Measurements from ENCODE around the gene ANKMY1. TPM values are rescaled to one million over a fixed set of nuclear protein-coding genes. Genes with fewer than 3 reads are reported as not detected.

The ANKMY1 gene
- total RNA-seq, 1 donor from 2014 or later = 7.2 TPM

- no peaks in the 10 kb centered on the region for H3K9me3 ChIP-seq (ENCODE audit: insufficient read depth, low read depth, low read length)
- Mint-ChIP-seq H3K4me3 (ENCODE audit: unreplicated experiment) (peak overlapping the region; percentile 70), H3K27me3 (ENCODE audit: low read depth, unreplicated experiment) (no peaks in the 10 kb centered on the region), H3K27ac (ENCODE audit: unreplicated experiment) (no peak overlapping the region), H3K9me3 (ENCODE audit: unreplicated experiment) (no peaks in the 10 kb centered on the region), H3K4me1 (ENCODE audit: low read depth, unreplicated experiment) (peaks cover 11% of the 10 kb centered on the region), H3K36me3 (ENCODE audit: low read depth, unreplicated experiment) (no peaks in the 10 kb centered on the region)
- H3K27me3 ChIP-seq (ENCODE audit: insufficient read depth, low read length) = no peaks in the 10 kb centered on the region
- FAIRE-seq (no peak), DNase-seq (ENCODE audit: low read depth) (no peak)
- H2AFZ ChIP-seq (ENCODE audit: low read depth, low read length) = no peak overlapping the region
- no peaks in the 10 kb centered on the region for H3K36me3 ChIP-seq (ENCODE audit: insufficient read depth, low read length)
- H3K4me2 ChIP-seq (ENCODE audit: low read length) = peak overlapping the region; percentile 86
- H3K27ac ChIP-seq (ENCODE audit: low read depth, low read length) = no peak overlapping the region
- H3K9ac ChIP-seq (ENCODE audit: low read length) = no peak overlapping the region
- H3K4me3 ChIP-seq (ENCODE audit: insufficient read depth, low read depth, low read length) = peak overlapping the region; percentile 57
- H3K79me2 ChIP-seq (ENCODE audit: insufficient read depth, low read length) = peaks cover 7% of the 10 kb centered on the region
- H3K4me1 ChIP-seq (ENCODE audit: insufficient read depth, low read length) = peaks cover 24% of the 10 kb centered on the region
- TF ChIP-seq EZH2 (IDR thresholded peaks at IDR 0.05; ENCODE audit: insufficient read depth, low read length) = no peak
- no peak for TF ChIP-seq CTCF (IDR thresholded peaks at IDR 0.05; ENCODE audit: insufficient read depth, low read depth, low read length)
- H4K20me1 ChIP-seq (ENCODE audit: insufficient read depth, low read length) = peaks cover 25% of the 10 kb centered on the region
Measured at GRCh38 chr2:240569523-240569997, 11.8 kb upstream of the ANKMY1 start.

GRCh38 chr2:240568678-240569522 lies 11.1 kb upstream of the ANKMY1 start:
- peak overlapping the region; percentile 58 for H3K9ac ChIP-seq (ENCODE audit: low read length)
- TF ChIP-seq EZH2 (IDR thresholded peaks at IDR 0.05; ENCODE audit: insufficient read depth, low read length) (no peak), CTCF (IDR thresholded peaks at IDR 0.05; ENCODE audit: insufficient read depth, low read depth, low read length) (no peak)
- DNase-seq (ENCODE audit: low read depth) = peak; percentile 43

More at GRCh38 chr2:240568678-240569522, 11.1 kb upstream of the ANKMY1 start:
- Mint-ChIP-seq H3K9me3 (ENCODE audit: unreplicated experiment) (no peaks in the 10 kb centered on the region), H3K4me3 (ENCODE audit: unreplicated experiment) (peak overlapping the region; percentile 80), H3K27ac (ENCODE audit: unreplicated experiment) (no peak overlapping the region), H3K4me1 (ENCODE audit: low read depth, unreplicated experiment) (peaks cover 11% of the 10 kb centered on the region), H3K27me3 (ENCODE audit: low read depth, unreplicated experiment) (no peaks in the 10 kb centered on the region), H3K36me3 (ENCODE audit: low read depth, unreplicated experiment) (no peaks in the 10 kb centered on the region)
- FAIRE-seq = no peak
- H4K20me1 ChIP-seq (ENCODE audit: insufficient read depth, low read length) = peaks cover 25% of the 10 kb centered on the region
- H3K9me3 ChIP-seq (ENCODE audit: insufficient read depth, low read depth, low read length) = no peaks in the 10 kb centered on the region
- peak overlapping the region; percentile 86 for H3K4me2 ChIP-seq (ENCODE audit: low read length)
- peak overlapping the region; percentile 26 for H2AFZ ChIP-seq (ENCODE audit: low read depth, low read length)
- H3K36me3 ChIP-seq (ENCODE audit: insufficient read depth, low read length) = no peaks in the 10 kb centered on the region
- H3K4me3 ChIP-seq (ENCODE audit: insufficient read depth, low read depth, low read length) = peak overlapping the region; percentile 57
- no peak overlapping the region for H3K27ac ChIP-seq (ENCODE audit: low read depth, low read length)
- peaks cover 7% of the 10 kb centered on the region for H3K79me2 ChIP-seq (ENCODE audit: insufficient read depth, low read length)
- H3K27me3 ChIP-seq (ENCODE audit: insufficient read depth, low read length) = no peaks in the 10 kb centered on the region
- H3K4me1 ChIP-seq (ENCODE audit: insufficient read depth, low read length) = peaks cover 24% of the 10 kb centered on the region

Measured in astrocyte (in vitro differentiated cells and primary cell).